Esophagus muscularis mucosa (tissue), 4 donors: ENCODE results near the gene ABTB2. TPM values are rescaled to one million over a fixed set of nuclear protein-coding genes. Genes with fewer than 3 reads are reported as not detected.

Source experiments
- DNase-seq: peaks from one replicate; pipeline ENCODE4 v3.0.0-alpha.2; 2017; ENCODE audit errors: extremely low spot score
- H3K27ac ChIP-seq, 4 donors: fragments of 200-600 bp; sonication (generic); replicated peaks in 1 of 4; 1 replicate in 3 of 4; 2 replicates in 1 of 4; pipeline ENCODE4 v1.5.1; 2016 to 2019; ENCODE audit warnings: mild to moderate bottlenecking in 1 of 4
- H3K27me3 ChIP-seq, 4 donors: fragments of 200-600 bp; sonication (generic); one replicate each; pipeline versions ENCODE4 v1.5.1 to v1.6.0; 2016 to 2019
- H3K36me3 ChIP-seq, 4 donors: fragments of 200-600 bp; sonication (generic); one replicate each; pipeline ENCODE4 v1.5.1; 2016 to 2019
- H3K4me1 ChIP-seq, 4 donors: fragments of 200-600 bp; sonication (generic); one replicate each; pipeline ENCODE4 v1.5.1; 2016 to 2019
- H3K4me3 ChIP-seq, 4 donors: fragments of 200-600 bp; sonication (generic); 1 replicate in 2 of 4; 2 replicates in 2 of 4; pipeline ENCODE4 v1.5.1; 2016 to 2019; ENCODE audit warnings: mild to moderate bottlenecking in 4 of 4, moderate library complexity in 1 of 4
- H3K9me3 ChIP-seq, 4 donors: fragments of 200-600 bp; sonication (generic); 1 replicate in 3 of 4; 2 replicates in 1 of 4; pipeline ENCODE4 v1.5.1; 2016 to 2019
- EP300 ChIP-seq: sonication (generic); formaldehyde crosslinking; IDR thresholded peaks from one replicate; pipeline ENCODE4 v1.6.1; 2017; ENCODE audit warnings: antibody characterized with exemption
- POLR2A ChIP-seq: fragments of 450-650 bp; IDR thresholded peaks from one replicate; pipeline ENCODE4 v1.6.1; 2017; ENCODE audit warnings: antibody characterized with exemption, moderate library complexity, mild to moderate bottlenecking, low read depth
- POLR2AphosphoS5 ChIP-seq, 2 donors: sonication (generic); formaldehyde crosslinking; IDR thresholded peaks; one replicate each; pipeline ENCODE4 v1.6.1; 2017; ENCODE audit warnings: antibody characterized with exemption in 2 of 2
- WGBS: methylation state at CpG from one replicate; pipeline ENCODE4 v1.1.5; 2018; 5-methylcytosine and 5-hydroxymethylcytosine counted together
- intact Hi-C: fragments of 100-400 bp; cut with DNase I; formaldehyde crosslinking; loops from one replicate; pipeline ENCODE4 v1.15.1; 2023
- total RNA-seq, 4 donors: library from RNA; depleted of rRNA; stranded (reverse); fragments of >200 nt; gene quantifications; one replicate each; pipeline versions ENCODE4 v1.1.0 to v1.2.1, GENCODE V29; 2016
- TF ChIP-seq, protein P1 (sequence below), 3 experiments: fragments of 200-600 bp in 2 of 3; fragments of 450-650 bp in 1 of 3; sonication (generic) in 2 of 3; IDR thresholded peaks; one replicate each; pipeline ENCODE4 v1.5.1; 2017 to 2019; ENCODE audit warnings: antibody characterized with exemption in 3 of 3, mild to moderate bottlenecking in 2 of 3, moderate library complexity in 1 of 3

The ABTB2 gene
- total RNA-seq, 4 donors from 2014 or later, result 5.0 to 8.0 (median 7.2) TPM

DNA sequence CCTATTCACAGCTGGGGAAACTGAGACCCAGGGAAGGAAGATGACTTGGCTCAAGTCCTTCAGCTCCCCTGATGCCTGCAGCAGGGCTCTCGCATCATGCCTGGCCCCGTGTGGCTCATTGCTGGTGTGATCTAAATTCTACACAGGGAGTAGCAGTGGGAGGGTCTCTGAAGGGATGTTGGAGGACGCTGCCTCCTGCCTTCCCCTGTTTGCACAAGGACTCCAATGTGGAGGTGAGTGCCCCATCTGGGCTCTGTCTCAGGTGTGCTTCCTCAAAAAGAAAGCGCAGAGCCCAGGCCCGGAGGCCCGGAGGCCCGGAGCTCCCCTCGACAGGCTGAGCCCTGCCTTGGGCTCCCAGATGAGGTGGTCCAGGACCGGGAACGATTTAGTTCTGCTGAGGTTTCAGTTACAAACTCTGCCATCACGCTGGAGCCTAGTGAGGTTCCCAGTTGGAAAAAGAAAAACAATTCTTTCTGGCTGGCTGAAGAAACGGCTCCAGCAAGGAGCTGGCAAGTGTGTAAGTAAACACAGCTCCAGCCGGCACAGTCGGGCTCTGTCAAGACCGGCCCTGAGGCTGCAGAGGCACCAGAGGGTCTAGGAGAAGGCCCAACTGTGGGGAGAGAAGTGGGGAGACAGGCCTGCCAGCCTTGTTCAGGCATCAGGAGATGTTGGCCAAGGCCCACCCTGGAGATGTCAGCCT, 202.6 kb downstream of the ABTB2 start:
- TF ChIP-seq EP300, result no peak
- no peak for TF ChIP-seq POLR2A
- no peak for TF ChIP-seq POLR2AphosphoS5 (IDR thresholded peaks at IDR 0.05)
- TF ChIP-seq, protein P1, sequence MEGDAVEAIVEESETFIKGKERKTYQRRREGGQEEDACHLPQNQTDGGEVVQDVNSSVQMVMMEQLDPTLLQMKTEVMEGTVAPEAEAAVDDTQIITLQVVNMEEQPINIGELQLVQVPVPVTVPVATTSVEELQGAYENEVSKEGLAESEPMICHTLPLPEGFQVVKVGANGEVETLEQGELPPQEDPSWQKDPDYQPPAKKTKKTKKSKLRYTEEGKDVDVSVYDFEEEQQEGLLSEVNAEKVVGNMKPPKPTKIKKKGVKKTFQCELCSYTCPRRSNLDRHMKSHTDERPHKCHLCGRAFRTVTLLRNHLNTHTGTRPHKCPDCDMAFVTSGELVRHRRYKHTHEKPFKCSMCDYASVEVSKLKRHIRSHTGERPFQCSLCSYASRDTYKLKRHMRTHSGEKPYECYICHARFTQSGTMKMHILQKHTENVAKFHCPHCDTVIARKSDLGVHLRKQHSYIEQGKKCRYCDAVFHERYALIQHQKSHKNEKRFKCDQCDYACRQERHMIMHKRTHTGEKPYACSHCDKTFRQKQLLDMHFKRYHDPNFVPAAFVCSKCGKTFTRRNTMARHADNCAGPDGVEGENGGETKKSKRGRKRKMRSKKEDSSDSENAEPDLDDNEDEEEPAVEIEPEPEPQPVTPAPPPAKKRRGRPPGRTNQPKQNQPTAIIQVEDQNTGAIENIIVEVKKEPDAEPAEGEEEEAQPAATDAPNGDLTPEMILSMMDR (IDR thresholded peaks at IDR 0.05), result no peak
- H3K27me3 ChIP-seq, result no peaks in the 10 kb centered on the region
- peaks cover 0 to 35% (median 28%) of the 10 kb centered on the region in 4 donors for H3K4me1 ChIP-seq
- peak overlapping the region; percentile 64 to 78 (median 74) for H3K27ac ChIP-seq
- intact Hi-C loops, result no loop called here
- H3K9me3 ChIP-seq, result no peaks in the 10 kb centered on the region
- H3K4me3 ChIP-seq, result no peak overlapping the region
- 62% methylated on average over 11 of the region's 15 CpGs for WGBS
- peaks cover 0 to 62% (median 43%) of the 10 kb centered on the region in 4 donors for H3K36me3 ChIP-seq
- DNase-seq, result no peak

DNA sequence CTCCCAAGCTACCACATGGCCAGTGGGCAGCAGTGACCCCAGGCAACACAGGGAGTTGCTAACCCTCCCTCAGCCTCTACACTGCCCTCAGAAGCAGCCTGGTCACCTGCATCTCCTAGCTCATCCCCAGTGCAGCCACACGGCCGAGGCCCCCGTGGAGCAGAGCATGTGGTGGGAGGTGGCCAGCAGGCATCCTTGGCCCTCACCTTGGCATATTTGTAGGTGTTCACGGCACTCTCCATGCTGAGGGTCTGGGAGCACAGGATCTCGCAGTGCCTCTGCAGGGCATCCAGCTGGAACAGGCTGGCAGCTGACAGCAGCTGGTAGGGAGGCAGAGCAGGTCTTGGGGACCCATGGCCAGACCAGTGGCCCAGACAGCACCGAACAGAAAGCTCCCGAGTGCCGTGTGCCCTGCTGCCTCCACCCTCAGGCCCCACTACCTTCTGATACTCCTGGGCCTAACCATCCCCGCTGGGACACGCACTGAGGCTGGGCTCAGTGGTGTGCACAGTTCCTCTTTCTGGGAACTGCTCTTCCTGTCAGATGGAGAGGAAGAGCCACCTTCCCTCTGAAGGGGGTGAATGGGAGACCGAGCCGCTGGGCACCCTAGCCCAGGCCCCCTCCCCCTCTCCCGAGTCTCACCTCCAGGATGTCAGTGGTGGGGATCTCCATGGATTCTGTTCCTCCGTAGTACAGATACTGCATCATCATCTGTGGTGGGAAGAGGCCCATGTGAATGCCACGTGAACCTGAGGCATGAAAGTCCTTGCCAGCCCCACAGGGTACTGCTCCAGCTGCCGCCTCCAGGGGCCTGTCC, 203.5 kb downstream of the ABTB2 start:
- TF ChIP-seq POLR2A, result no peak
- TF ChIP-seq, protein P1 (IDR thresholded peaks at IDR 0.05), result no peak
- no peak for TF ChIP-seq EP300
- Histone ChIP-seq H3K9me3 (no peaks in the 10 kb centered on the region), H3K4me1 (peaks cover 0 to 35% (median 28%) of the 10 kb centered on the region in 4 donors), H3K27me3 (no peaks in the 10 kb centered on the region), H3K36me3 (peaks cover 0 to 71% (median 46%) of the 10 kb centered on the region in 4 donors), H3K27ac (peak overlapping the region; percentile 64 to 78 (median 74)), H3K4me3 (no peak overlapping the region)
- intact Hi-C loops, result no loop called here
- no peak for DNase-seq
- 83% methylated on average over 7 of the region's 16 CpGs for WGBS

DNA sequence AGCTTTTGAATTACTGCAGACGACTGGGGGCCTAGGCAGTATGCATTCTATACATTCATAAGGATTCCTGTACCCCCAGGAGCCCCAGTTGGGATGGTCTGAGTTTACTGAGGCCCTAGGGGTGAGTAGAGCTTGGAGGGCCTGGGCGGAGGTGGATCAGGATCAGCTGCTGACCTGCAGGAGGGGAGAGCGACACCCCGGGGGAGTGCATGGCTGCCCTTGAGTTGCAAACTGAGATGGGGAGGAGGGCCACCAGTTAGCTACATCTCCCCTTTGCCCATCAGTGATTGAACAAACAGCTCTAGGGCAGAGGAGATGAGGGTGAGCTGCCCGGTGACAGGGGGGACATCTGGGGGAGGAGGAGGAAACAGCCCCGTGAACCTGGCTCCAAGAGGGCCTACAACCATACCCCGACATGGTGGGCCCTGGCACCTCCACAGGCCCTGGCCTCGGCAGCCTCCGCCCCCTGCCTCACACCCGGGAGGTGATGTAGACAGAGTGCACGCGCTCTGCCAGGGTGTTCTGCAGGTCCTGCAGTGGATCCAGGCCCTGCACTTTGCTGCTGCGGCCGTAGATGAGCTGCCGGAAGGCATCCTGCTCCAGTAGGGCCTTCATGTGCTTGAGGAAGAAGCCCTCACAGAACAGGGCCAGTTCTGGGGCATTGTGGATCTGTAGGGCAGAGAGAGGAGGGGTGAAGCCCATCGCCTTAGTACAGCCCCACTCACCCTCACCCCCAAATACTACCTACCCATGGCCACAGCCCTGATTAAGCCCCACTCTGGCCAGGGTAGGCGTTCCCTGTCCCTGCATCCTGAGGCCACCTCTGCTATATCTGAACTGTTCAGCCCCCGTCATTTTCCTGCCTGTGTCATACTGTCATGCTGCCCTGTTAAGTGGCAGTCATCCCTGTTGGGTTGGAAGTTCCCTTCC, 205.6 kb downstream of the ABTB2 start:
- H3K36me3 ChIP-seq, result peaks cover 3 to 82% (median 62%) of the 10 kb centered on the region in 4 donors
- H3K27ac ChIP-seq, result no peak overlapping the region

DNA sequence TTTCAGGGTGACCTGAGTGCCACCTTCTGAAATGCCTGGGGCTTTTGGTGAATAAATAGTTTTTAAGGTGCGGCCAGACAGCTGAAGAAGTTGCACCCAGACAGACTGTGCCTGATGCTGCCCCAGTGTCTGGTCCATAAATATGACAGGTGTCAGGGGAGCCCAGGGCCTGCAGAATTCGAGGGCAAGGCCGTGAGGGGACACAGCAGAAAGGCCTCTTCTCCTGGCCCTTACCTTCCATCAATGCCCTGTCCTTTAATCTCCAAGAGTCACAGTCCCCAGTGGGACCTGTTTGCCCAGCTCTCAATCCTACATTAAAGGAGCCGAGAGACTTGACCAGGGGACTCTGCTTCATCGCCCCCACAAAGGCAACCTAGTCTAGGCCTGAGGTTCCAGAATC, 206.6 kb downstream of the ABTB2 start:
- peaks cover 13 to 92% (median 72%) of the 10 kb centered on the region in 4 donors for H3K36me3 ChIP-seq
- WGBS, result 100% methylated on average over 2 of the region's 5 CpGs

More for the DNA sequence above, 205.6 kb downstream of the ABTB2 start:
- Histone ChIP-seq H3K4me1 (peaks cover 0 to 28% (median 25%) of the 10 kb centered on the region in 4 donors), H3K27me3 (no peaks in the 10 kb centered on the region), H3K4me3 (no peak overlapping the region), H3K9me3 (no peaks in the 10 kb centered on the region)
- WGBS, result 89% methylated on average over 6 of the region's 18 CpGs
- no peak for DNase-seq
- no peak for TF ChIP-seq POLR2A
- TF ChIP-seq POLR2AphosphoS5 (IDR thresholded peaks at IDR 0.05), result no peak
- no peak for TF ChIP-seq EP300
- TF ChIP-seq, protein P1 (IDR thresholded peaks at IDR 0.05), result no peak
- intact Hi-C loops, result no loop called here

More for the DNA sequence above, 206.6 kb downstream of the ABTB2 start:
- Histone ChIP-seq H3K9me3 (no peaks in the 10 kb centered on the region), H3K4me1 (peaks cover 0 to 24% (median 22%) of the 10 kb centered on the region in 4 donors), H3K27ac (no peak overlapping the region), H3K27me3 (no peaks in the 10 kb centered on the region), H3K4me3 (no peak overlapping the region)
- DNase-seq, result no peak
- TF ChIP-seq POLR2A (no peak), POLR2AphosphoS5 (IDR thresholded peaks at IDR 0.05) (no peak), EP300 (no peak)
- TF ChIP-seq, protein P1 (IDR thresholded peaks at IDR 0.05), result no peak
- intact Hi-C loops, result no loop called here
